Neural cell (in vitro differentiated cells): Measurements from ENCODE around the gene ISG20L2.

Experiments
- EP300 ChIP-seq: fragments of 450-650 bp; conservative IDR thresholded peaks from 2 replicates; pipeline ENCODE4 v1.6.1; 2014; ENCODE audit warnings: antibody characterized with exemption, mild to moderate bottlenecking, moderate library complexity; ENCODE audit not compliant: poor library complexity, severe bottlenecking
- POLR2AphosphoS5 ChIP-seq: IDR thresholded peaks from 2 replicates; pipeline ENCODE4 v1.6.1; 2012
- SMC3 ChIP-seq: fragments of 450-650 bp; conservative IDR thresholded peaks from 2 replicates; pipeline ENCODE4 v1.6.1; 2014; ENCODE audit warnings: antibody characterized with exemption, mild to moderate bottlenecking, moderate library complexity; ENCODE audit not compliant: poor library complexity
- TAF1 ChIP-seq: IDR thresholded peaks from 2 replicates; pipeline ENCODE4 v1.6.1; 2012; ENCODE audit warnings: low read depth
- TF ChIP-seq, protein P1 (sequence below): fragments of 450-650 bp; IDR thresholded peaks from 2 replicates; pipeline ENCODE4 v1.5.1; 2014; ENCODE audit warnings: antibody characterized with exemption, mild to moderate bottlenecking, moderate library complexity; ENCODE audit not compliant: poor library complexity, severe bottlenecking

DNA sequence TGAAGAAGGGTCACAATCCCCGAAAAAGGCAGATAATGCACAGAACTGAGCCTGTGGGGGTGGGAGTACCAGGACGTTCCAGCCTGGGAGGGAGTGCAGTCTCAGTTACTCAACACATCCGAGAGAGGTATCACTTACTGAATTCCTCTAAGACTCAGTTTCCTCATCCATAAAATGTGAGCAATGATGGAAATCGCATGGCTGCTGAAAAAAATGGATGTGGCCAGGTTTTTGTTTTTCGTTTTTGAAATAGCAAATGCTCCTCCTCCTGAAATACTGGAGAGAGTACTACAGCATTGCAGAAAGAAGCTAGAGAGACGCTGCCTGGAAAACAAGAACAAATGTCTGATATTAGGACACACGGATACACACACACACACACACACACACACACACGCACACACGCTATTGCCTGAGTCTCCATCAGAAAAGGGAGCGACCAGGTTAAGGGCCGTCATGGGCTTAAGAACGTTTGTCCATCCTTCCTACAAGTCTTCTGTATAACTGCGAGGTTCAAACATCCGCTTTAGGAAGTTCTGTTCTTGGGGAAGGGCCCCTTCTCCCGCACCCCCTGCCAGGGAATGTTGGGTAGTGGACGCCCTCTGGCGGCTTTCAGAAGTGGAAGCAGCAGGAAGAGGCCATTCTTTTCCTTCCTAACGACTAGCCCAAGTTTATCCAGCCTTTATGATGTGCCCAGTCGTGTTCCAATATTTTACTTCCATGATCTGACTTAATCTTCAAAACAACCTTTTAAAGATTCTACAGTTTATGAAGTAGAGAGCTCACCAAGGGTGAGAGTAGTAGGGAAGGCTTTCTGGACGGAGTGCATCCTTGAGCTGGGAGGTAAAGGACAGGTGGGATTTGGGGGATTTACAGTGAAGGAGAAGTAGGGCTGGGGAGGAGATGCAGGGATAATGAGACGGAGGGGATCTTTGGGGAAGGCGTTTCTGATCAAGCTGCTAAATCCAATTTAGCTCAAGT is 50.7 kb downstream of the ISG20L2 start:
- TF ChIP-seq POLR2AphosphoS5: no peak
- TF ChIP-seq, protein P1, sequence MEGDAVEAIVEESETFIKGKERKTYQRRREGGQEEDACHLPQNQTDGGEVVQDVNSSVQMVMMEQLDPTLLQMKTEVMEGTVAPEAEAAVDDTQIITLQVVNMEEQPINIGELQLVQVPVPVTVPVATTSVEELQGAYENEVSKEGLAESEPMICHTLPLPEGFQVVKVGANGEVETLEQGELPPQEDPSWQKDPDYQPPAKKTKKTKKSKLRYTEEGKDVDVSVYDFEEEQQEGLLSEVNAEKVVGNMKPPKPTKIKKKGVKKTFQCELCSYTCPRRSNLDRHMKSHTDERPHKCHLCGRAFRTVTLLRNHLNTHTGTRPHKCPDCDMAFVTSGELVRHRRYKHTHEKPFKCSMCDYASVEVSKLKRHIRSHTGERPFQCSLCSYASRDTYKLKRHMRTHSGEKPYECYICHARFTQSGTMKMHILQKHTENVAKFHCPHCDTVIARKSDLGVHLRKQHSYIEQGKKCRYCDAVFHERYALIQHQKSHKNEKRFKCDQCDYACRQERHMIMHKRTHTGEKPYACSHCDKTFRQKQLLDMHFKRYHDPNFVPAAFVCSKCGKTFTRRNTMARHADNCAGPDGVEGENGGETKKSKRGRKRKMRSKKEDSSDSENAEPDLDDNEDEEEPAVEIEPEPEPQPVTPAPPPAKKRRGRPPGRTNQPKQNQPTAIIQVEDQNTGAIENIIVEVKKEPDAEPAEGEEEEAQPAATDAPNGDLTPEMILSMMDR: peak; percentile 83
- TF ChIP-seq TAF1: no peak
- TF ChIP-seq SMC3: peak; percentile 84
- no peak for TF ChIP-seq EP300
